Right lobe of liver (tissue), 4 donors: ENCODE data around the gene HEPH.
"Not testable (repeated sequence)": the region's sequence is repeated elsewhere in the genome, so short reads cannot be mapped to it uniquely, and the experiment has no call there.

ENCODE experiments used
- CTCF ChIP-seq, 4 donors: fragments of 200-600 bp in 3 of 4; fragments of 450-650 bp in 1 of 4; IDR thresholded peaks; one replicate each; pipeline versions ENCODE4 v1.5.1 to v1.8.0; 2016 to 2022; ENCODE audit warnings: antibody characterized with exemption in 4 of 4, mild to moderate bottlenecking in 2 of 4
- POLR2A ChIP-seq: fragments of 450-650 bp; IDR thresholded peaks from one replicate; pipeline ENCODE4 v1.6.1; 2017; ENCODE audit warnings: antibody characterized with exemption, mild to moderate bottlenecking
- donor health status: DM: no; HTN: no; CAD: no.
- donor health status: DM: no; HTN: no; CAD: no.
- donor health status: DM: no; HTN: yes; CAD: no.

- not testable (repeated sequence) for TF ChIP-seq CTCF (IDR thresholded peaks at IDR 0.05); POLR2A
Observed at GRCh38 chrX:66118722-66119121, 45.3 kb upstream of the HEPH start.
